Epidermal melanocyte (primary cell): ENCODE measurements around the gene BZW2.
A peak's percentile ranks its signal among the peaks of the same experiment; 100 is the strongest.

ENCODE experiments used
- DNase-seq: peaks from one replicate; pipeline ENCODE4 v3.0.0; 2011; ENCODE audit warnings: low spot score; ENCODE audit not compliant: insufficient read length

BZW2 gene

GRCh38 chr7:16645593-16646471 is at the start of gene BZW2, which contains the start of gene ANKMY2:
Gene BZW2 (plus strand): TSS chr7:16646181. CDS start chr7:16665444, 19,263 bp downstream.
Gene ANKMY2 (minus strand): TSS chr7:16645754. CDS start chr7:16645573, 181 bp downstream.
- peak; percentile 80 for DNase-seq

- DNase-seq, result no peak
Measured at GRCh38 chr7:16598015-16598414, 48.0 kb upstream of the BZW2 start.

- no peak for DNase-seq
Measured at GRCh38 chr7:16599860-16600259, 46.1 kb upstream of the BZW2 start.

- no peak for DNase-seq
Measured at GRCh38 chr7:16603633-16604032, 42.3 kb upstream of the BZW2 start.

DNA sequence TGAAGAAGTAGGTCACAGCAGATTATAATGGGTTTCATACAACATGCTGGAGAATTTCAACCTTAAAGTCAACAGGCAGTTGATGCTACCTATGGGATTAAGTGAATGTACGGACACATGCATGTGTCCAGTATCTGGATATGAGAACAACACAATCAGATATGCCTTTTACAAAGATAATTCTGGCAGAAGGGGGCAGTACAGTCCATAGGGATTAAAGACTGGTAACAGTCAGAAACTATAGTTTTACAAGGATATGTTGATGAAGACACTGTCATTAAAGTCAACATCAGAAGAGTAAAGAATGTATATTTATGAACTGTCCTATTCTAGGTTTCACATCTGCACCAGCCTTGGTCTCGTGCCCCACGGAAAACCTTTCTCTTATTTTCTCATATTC is 41.9 kb upstream of the BZW2 start:
- DNase-seq, result no peak

DNA sequence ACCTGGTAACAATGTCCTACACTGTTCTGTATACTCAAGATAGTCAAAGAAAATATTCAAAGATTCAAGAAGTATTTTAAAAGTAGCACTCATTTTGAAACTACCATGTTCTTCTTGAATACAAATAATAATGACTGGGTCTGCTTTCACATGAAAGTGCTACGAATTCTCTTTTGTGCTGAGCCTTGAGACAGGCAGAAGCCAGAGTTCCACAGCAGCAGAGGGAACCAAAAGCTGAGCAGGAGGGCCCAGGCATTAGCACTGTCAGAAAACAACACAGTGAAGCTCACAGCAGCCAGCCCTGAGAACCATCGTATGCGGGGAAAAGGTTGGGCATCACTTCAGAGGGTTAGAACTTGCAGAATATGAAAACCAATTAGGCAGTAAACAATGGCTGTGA is 39.3 kb upstream of the BZW2 start:
- DNase-seq, result no peak

DNA sequence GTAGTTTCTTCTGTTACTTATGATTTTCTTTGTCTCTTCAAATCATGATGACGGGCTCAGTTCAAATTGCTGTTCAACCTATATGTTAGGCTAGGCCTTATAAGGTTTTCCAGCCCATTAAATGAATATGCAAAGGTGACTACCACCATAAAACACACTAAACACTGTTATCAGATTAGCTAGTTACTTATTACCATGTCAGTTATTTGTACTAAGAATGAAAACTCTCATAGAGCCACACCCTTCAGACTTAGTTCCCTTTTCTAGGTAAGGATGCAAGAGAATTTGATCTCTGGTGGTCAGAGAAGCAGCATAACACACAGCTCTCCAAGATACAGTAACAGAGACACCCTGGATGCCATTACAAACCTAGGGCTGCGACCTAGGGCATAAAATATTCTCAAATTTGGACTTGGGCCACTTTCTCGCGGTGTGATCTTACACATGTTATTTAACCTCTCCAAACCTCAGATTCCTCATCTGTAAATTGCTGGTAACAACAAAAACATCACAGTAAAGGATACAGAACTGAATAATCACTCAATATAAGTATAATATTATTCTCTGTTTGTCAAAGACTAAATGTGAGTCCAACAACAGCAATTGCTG is 36.0 kb upstream of the BZW2 start:
- no peak for DNase-seq

GRCh38 chr7:16611711-16612110 is 34.3 kb upstream of the BZW2 start:
- DNase-seq, result no peak

DNA sequence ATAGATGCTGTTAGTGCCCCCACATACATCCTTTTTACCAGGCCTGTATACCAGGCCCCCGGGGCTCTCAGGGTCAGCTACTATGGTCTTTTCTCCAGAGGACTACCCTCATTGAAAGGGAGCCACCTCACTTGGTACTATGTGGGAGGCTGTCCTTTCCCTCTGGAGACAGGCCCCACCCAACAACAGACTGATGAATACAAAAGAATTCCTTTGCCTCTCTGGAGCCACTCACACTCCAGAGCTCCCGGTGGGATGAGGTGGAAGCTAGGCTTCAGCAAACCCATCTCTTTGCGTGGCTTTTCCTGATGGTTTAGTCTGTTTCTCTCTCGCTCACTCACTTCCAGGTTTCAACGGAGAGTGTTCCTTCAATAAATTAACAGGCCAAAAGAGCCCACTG is 30.8 kb upstream of the BZW2 start:
- DNase-seq, result no peak

DNA sequence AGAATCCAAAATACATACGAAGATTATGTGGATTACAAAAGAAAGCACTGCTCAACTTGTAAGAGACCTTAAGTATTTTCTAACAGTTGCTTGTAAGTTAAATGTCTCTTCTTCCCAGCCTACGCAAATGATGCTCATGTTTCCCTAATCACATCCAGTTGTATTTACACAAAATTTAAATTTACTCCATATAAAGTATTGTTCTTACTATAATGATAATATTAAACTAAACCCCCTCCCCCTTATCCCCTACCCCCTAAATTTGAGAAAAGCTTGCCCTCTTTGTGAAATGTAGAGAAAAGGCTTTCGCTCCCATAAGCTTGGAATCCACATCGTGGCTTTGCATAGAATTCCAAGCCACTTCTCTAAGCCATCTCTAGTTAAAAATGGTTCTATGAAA is 29.9 kb upstream of the BZW2 start:
- no peak for DNase-seq

GRCh38 chr7:16616542-16616941 is 29.4 kb upstream of the BZW2 start:
- no peak for DNase-seq

- no peak for DNase-seq
Measured at GRCh38 chr7:16619979-16620408, 26.0 kb upstream of the BZW2 start.

- no peak for DNase-seq
Measured at GRCh38 chr7:16626388-16626787, 19.6 kb upstream of the BZW2 start.

DNA sequence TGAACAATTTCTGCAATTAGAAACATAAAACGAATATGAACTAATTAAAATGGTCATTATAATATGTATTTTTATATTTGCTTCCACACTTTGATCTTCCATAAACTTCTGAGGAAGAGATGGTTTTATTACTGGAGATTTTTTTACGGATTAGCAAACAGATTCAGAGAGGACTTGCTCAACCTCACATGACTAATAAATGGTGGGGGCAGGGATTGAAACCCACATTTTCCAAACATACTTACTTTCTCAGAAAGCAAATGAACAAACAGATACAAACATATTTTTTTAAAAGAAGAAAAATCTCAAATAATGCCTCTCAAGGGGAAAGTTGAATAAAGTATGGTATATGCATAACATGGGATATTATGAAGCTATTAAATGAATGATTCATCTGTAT is 18.7 kb upstream of the BZW2 start:
- DNase-seq, result no peak

GRCh38 chr7:16630654-16631053 is 15.3 kb upstream of the BZW2 start:
- no peak for DNase-seq

DNA sequence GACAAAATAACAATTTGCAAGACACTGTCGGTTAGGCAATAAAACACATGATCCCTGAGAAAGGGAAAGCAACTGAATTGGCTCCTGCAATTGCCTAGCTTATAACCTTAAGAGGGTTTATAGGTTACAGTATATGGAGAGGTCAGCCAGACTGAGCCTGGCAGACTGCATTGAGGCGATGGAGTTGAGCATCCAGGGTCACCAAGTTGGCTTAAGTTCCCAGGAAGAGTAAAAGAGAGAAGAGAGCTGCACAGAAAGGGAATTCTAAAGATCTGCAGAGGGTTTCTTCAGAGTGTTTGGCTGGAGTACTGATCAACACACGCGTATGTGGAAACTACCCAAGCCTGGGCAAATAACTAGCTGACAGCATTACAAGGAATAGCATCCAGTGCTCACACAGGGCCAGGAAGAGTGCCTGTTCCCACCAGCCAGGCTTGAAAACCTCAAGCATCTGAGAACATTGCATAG is 11.7 kb upstream of the BZW2 start:
- no peak for DNase-seq

DNA sequence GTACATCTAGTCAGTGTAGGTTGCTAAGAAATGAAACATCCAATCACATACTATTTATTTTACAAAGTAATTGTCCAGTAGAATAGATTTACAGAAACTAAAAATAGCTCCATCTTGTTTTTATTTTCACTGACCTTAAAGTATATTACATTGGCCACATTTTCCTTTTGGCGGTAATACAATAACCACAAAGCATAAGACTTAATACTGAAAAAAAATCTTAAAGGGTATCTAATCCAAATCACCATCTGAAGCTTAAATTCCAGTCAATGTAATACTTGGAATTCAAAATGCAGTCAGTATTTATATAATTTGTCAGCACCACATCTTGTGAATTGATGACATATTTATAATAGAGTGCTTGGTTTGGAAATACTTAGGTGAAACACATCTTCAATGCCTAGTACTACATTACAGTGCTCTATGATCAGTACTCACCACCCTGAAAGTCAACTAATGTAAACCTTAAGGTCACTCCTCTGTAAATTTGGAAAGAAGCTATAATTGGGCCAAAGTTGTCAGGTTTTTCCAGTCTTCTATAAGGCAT is 9.4 kb upstream of the BZW2 start:
- no peak for DNase-seq

GRCh38 chr7:16637379-16637778 is 8.6 kb upstream of the BZW2 start:
- no peak for DNase-seq

GRCh38 chr7:16638282-16639280 is 7.4 kb upstream of the BZW2 start:
- DNase-seq, result no peak

DNA sequence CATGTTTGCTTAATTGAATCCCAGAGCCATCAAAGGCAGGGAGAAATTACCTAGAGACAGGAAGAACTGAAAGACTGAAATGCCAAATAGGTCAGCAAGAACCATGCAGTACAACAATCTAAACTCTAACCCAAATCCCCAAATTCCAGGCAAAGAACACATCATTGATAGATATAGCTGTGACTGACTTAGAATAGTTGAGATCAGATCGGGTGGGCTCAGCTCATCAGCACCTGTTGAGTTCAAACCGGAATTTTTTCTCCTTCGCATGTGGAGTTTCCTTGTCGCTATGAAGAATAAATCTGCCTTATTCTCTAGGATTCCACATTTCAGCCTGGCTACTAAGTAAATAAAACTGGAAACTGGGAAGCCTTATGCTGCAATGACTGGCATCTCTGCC is 1.8 kb upstream of the BZW2 start:
- DNase-seq, result no peak
